IPS-20b (cell line): ENCODE data around the gene TBX1.

Experiments
- H3K27ac ChIP-seq: one replicate; pipeline ENCODE4 v1.5.1; 2013; ENCODE audit warnings: low read length
- H3K27me3 ChIP-seq: 2 replicates; pipeline ENCODE4 v1.6.1; 2013; ENCODE audit warnings: mild to moderate bottlenecking, low read length, inconsistent platforms; ENCODE audit not compliant: insufficient read depth
- H3K36me3 ChIP-seq: 2 replicates; pipeline ENCODE4 v1.6.1; 2013; ENCODE audit warnings: low read depth, mild to moderate bottlenecking, inconsistent platforms, low read length, moderate library complexity; ENCODE audit not compliant: insufficient read depth
- H3K4me1 ChIP-seq: 2 replicates; pipeline ENCODE4 v1.6.1; 2013; ENCODE audit warnings: mild to moderate bottlenecking, control low read depth, inconsistent platforms, low read length, moderate library complexity; ENCODE audit not compliant: insufficient read depth
- H3K4me3 ChIP-seq: 2 replicates; pipeline ENCODE4 v1.5.1; 2013; ENCODE audit warnings: mild to moderate bottlenecking, low read length, inconsistent platforms
- H3K9ac ChIP-seq: 2 replicates; pipeline ENCODE4 v1.6.1; 2013; ENCODE audit warnings: low read depth, mild to moderate bottlenecking, inconsistent platforms, low read length, moderate library complexity
- H3K9me3 ChIP-seq: 2 replicates; pipeline ENCODE4 v1.6.1; 2013; ENCODE audit warnings: mild to moderate bottlenecking, low read depth, low read length, inconsistent platforms; ENCODE audit not compliant: insufficient read depth

TBX1 gene

DNA sequence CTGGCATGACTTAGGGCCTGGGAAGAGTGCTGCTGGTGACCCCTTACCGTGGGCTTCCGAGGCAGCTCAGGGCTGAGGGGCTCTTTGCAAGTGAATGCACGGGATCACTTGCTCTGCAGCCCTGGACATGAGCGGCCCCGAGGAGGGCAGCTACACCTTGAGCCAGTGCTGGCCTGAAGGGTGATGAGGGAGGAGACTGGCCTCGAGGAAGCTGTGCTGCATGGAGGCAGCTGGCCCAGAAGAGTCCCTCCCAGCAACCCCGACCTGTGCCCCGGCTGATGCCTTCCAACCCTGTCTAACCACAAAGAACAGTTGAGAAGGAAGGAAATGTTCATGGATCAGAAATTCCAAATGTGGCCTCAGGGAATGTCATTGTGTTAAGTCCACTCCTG, 45.2 kb downstream of the TBX1 start:
- no peak overlapping the region for H3K9ac ChIP-seq
- H3K27ac ChIP-seq = no peak overlapping the region
- H3K27me3 ChIP-seq = no peaks in the 10 kb centered on the region
- no peaks in the 10 kb centered on the region for H3K4me1 ChIP-seq
- no peaks in the 10 kb centered on the region for H3K36me3 ChIP-seq
- H3K9me3 ChIP-seq = no peaks in the 10 kb centered on the region
- H3K4me3 ChIP-seq = no peak overlapping the region

DNA sequence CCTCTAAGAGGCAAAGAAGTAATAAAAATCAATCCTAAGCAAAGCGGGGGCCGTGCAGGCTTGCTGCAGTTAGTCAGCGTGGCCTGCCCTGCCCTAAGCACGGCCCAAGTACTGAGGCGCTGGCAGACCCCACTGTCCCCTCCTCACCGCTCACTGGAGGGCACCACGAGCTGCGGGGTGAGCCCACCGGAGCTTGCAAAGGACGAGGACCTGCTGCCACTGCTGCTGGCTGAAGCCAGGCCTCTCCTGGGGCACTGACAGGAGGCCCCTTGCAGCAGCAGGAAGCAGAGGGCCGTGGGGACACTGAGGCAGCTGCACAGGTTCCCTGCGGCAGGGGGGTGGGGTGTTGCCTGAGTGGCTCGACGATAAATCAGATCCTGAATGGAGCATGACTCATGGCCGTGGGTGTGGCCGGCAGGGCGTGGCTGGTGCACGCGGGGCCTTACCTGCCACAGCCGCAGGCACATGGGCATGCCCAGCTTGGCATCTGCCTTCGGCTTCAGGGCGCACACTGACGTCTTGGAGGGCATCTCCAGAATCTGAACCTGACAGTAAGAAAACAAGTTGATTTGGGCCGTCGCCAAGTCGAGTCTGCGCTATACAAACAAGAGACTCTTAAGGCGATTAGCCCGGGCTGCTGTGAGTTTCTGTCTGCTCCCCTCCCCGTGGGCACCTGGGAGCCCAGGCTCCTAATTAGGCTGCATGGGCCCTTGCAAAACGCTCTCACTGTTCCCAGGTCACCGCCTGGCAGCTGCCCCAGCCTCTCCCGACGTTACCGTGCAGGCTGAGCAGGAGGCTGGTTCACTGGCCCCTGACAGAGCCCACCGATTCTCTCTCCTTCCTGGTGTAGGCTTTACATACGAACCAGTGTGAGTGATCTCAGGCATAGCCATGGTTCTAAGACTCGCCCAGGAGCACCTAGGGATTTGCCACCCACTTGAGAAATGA, 45.9 kb downstream of the TBX1 start:
- no peak overlapping the region for H3K27ac ChIP-seq
- no peaks in the 10 kb centered on the region for H3K9me3 ChIP-seq
- H3K27me3 ChIP-seq = no peaks in the 10 kb centered on the region
- H3K4me1 ChIP-seq = no peaks in the 10 kb centered on the region
- H3K36me3 ChIP-seq = no peaks in the 10 kb centered on the region
- H3K4me3 ChIP-seq = no peak overlapping the region
- H3K9ac ChIP-seq = no peak overlapping the region

- H3K4me1 ChIP-seq = no peaks in the 10 kb centered on the region
- no peak overlapping the region for H3K27ac ChIP-seq
- no peaks in the 10 kb centered on the region for H3K9me3 ChIP-seq
- H3K36me3 ChIP-seq = no peaks in the 10 kb centered on the region
- H3K4me3 ChIP-seq = no peak overlapping the region
- no peak overlapping the region for H3K9ac ChIP-seq
- H3K27me3 ChIP-seq = no peaks in the 10 kb centered on the region
Observed at GRCh38 chr22:19807161-19807913, 46.8 kb downstream of the TBX1 start.

DNA sequence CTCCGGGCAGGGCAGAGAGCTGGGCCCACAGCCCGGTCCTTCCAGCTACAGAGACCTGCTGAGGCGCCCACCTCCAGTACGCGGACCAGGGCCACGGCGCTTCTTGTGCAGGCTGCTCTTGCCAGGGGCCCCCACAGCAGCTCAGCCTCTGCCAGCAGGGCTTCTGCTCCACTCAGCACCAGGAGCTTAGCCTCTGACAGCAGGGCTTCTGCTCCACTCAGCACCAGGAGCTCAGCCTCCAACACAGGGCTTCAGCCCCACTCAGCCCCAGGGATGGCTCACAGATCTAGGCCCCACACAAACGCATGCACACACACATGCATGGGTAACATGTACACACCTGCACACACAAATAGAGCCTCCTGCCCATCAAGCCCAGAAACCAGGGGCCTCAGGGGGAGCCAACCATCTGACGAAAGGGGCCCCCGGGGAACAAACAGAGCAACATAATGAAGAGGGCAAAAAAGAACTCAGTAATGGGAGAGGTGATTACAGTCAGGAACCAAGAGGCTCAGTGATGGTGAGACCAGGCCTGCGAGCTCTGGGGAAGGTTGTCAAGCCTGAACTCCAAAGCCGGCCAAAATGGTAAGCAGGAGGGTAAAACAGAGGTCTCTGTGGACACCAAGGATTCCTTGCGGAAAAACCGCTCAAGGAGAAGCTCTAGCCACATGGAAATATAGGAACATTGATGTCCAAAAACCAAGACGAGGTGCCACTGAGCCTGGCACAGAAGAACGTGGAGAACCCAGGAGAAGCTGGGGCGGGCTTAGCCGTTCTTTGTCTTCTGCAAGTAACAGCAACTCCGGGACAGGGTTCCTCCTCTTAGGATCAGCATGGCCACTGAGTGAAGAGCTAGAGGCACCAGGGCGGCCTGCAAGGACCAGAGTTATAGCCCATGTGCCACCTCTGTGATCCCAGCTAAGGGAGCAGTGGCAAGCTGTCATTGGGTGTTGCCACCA, 47.6 kb downstream of the TBX1 start:
- no peaks in the 10 kb centered on the region for H3K27me3 ChIP-seq
- no peak overlapping the region for H3K9ac ChIP-seq
- no peaks in the 10 kb centered on the region for H3K4me1 ChIP-seq
- no peaks in the 10 kb centered on the region for H3K9me3 ChIP-seq
- H3K4me3 ChIP-seq = no peak overlapping the region
- H3K36me3 ChIP-seq = no peaks in the 10 kb centered on the region
- no peak overlapping the region for H3K27ac ChIP-seq

- Histone ChIP-seq H3K4me1 (no peaks in the 10 kb centered on the region), H3K36me3 (no peaks in the 10 kb centered on the region), H3K27ac (no peak overlapping the region), H3K4me3 (no peak overlapping the region), H3K27me3 (no peaks in the 10 kb centered on the region), H3K9me3 (no peaks in the 10 kb centered on the region), H3K9ac (no peak overlapping the region)
Observed at GRCh38 chr22:19808873-19809478, 48.4 kb downstream of the TBX1 start.

- Histone ChIP-seq H3K27ac (no peak overlapping the region), H3K36me3 (no peaks in the 10 kb centered on the region), H3K4me3 (no peak overlapping the region), H3K9me3 (no peaks in the 10 kb centered on the region), H3K9ac (no peak overlapping the region), H3K4me1 (no peaks in the 10 kb centered on the region), H3K27me3 (no peaks in the 10 kb centered on the region)
Observed at GRCh38 chr22:19809741-19810140, 49.2 kb downstream of the TBX1 start.

GRCh38 chr22:19810381-19811201, 50.0 kb downstream of the TBX1 start:
- Histone ChIP-seq H3K9ac (no peak overlapping the region), H3K27me3 (no peaks in the 10 kb centered on the region), H3K4me1 (no peaks in the 10 kb centered on the region), H3K27ac (no peak overlapping the region), H3K9me3 (no peaks in the 10 kb centered on the region), H3K4me3 (no peak overlapping the region), H3K36me3 (no peaks in the 10 kb centered on the region)

GRCh38 chr22:19811211-19811621, 50.6 kb downstream of the TBX1 start:
- Histone ChIP-seq H3K9me3 (no peaks in the 10 kb centered on the region), H3K4me1 (no peaks in the 10 kb centered on the region), H3K4me3 (no peak overlapping the region), H3K9ac (no peak overlapping the region), H3K27me3 (no peaks in the 10 kb centered on the region), H3K27ac (no peak overlapping the region), H3K36me3 (no peaks in the 10 kb centered on the region)

DNA sequence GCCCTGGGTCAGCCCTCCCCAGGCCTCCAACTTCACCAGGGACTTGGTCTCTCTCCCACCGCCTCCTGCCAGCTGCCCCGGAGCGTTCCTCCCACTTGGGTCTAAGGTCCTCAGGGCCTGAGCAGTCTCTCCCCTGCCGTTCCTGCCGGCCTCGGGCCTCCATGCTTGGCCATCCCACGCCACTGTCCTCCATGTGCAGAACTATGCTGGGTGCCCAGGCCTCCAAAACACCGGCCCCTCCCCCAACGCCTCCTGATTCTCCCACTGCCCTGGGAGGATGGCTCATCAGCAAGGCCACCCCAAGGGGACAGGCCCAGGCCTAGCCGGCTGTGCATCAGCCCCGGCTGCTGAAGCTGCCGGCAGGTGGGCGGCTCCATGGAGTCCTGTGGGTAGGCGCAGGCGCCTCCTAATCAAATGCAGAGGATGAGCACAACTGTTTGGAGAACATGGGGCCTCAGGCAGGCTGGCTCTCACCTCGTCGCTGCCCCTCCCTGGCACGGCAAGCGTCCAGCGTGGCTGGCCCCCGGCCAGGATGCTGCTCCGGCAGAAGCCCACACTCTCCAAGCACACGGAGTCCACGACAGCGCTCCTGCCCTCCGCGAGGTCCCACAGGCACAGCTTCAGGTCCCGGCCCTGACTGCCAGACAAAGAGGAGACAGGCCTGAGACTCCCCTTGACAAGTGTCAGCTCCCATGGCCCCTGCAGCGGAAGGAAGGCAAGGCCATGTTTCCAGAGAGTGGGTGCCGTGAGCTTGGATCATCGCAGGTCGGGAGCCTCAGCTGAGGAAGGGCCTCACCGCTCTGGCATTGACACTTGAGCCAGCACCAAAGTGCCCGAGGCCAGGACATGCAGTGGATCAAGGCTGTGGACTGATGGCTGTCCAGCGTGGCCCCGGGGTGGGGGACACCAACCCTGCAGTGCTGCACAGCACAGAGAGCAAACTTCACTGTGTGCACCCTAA, 51.5 kb downstream of the TBX1 start:
- Histone ChIP-seq H3K9ac (no peak overlapping the region), H3K36me3 (no peaks in the 10 kb centered on the region), H3K27me3 (no peaks in the 10 kb centered on the region), H3K4me3 (no peak overlapping the region), H3K9me3 (no peaks in the 10 kb centered on the region), H3K27ac (no peak overlapping the region), H3K4me1 (no peaks in the 10 kb centered on the region)

- H3K36me3 ChIP-seq = no peaks in the 10 kb centered on the region
- H3K4me3 ChIP-seq = no peak overlapping the region
- no peaks in the 10 kb centered on the region for H3K9me3 ChIP-seq
- H3K27ac ChIP-seq = no peak overlapping the region
- no peaks in the 10 kb centered on the region for H3K4me1 ChIP-seq
- no peak overlapping the region for H3K9ac ChIP-seq
- H3K27me3 ChIP-seq = no peaks in the 10 kb centered on the region
Observed at GRCh38 chr22:19812910-19813309, 52.3 kb downstream of the TBX1 start.
